Esophagus (tissue), 2 donors: Measurements from ENCODE around the gene LOXL4. TPM values are rescaled to one million over a fixed set of nuclear protein-coding genes. Genes with fewer than 3 reads are reported as not detected.
A peak's percentile ranks its signal among the peaks of the same experiment; 100 is the strongest.

Experiments
- H3K27ac ChIP-seq, 2 donors: one replicate each; pipeline ENCODE4 v1.5.1; 2013; ENCODE audit warnings: low read depth in 2 of 2, mild to moderate bottlenecking in 2 of 2, inconsistent platforms in 1 of 2, low read length in 1 of 2, moderate library complexity in 1 of 2
- H3K27me3 ChIP-seq, 2 donors: one replicate each; pipeline ENCODE4 v1.6.1; 2013; ENCODE audit warnings: low read length in 2 of 2, control low read depth in 1 of 2, mild to moderate bottlenecking in 1 of 2; ENCODE audit not compliant: insufficient read depth in 2 of 2, control insufficient read depth in 1 of 2
- H3K36me3 ChIP-seq, 2 donors: one replicate each; pipeline ENCODE4 v1.6.1; 2013; ENCODE audit warnings: low read length in 1 of 2; ENCODE audit not compliant: control insufficient read depth in 2 of 2, insufficient read depth in 2 of 2
- H3K4me1 ChIP-seq, 2 donors: one replicate each; pipeline ENCODE4 v1.6.1; 2013; ENCODE audit warnings: low read length in 1 of 2; ENCODE audit not compliant: control insufficient read depth in 2 of 2, insufficient read depth in 2 of 2
- H3K4me3 ChIP-seq, 2 donors: one replicate each; pipeline ENCODE4 v1.5.1; 2013; ENCODE audit warnings: low read length in 2 of 2, mild to moderate bottlenecking in 2 of 2, low read depth in 1 of 2, moderate library complexity in 1 of 2
- H3K9me3 ChIP-seq, 2 donors: one replicate each; pipeline ENCODE4 v1.6.1; 2013; ENCODE audit warnings: mild to moderate bottlenecking in 2 of 2, low read depth in 1 of 2, low read length in 1 of 2, moderate library complexity in 1 of 2; ENCODE audit not compliant: control insufficient read depth in 2 of 2, insufficient read depth in 1 of 2
- WGBS, 2 donors: extraction: QIAGEN DNeasy Blood & Tissue Kit; methylation state at CpG; one replicate each; pipeline ENCODE4 v1.1.7; 2013; 5-methylcytosine and 5-hydroxymethylcytosine counted together
- polyA plus RNA-seq, 2 donors: library from polyadenylated mRNA; stranded (reverse); fragments of 200-250 nt; gene quantifications; one replicate each; pipeline ENCODE4 v1.2.3, GENCODE V29; 2013
- donor health status: healthy with polysubstance abuse.
- donor health status: Bipolar disorder and iron deficiency.

The LOXL4 gene
- polyA plus RNA-seq, 2 donors: 0.49 to 0.60 TPM

DNA sequence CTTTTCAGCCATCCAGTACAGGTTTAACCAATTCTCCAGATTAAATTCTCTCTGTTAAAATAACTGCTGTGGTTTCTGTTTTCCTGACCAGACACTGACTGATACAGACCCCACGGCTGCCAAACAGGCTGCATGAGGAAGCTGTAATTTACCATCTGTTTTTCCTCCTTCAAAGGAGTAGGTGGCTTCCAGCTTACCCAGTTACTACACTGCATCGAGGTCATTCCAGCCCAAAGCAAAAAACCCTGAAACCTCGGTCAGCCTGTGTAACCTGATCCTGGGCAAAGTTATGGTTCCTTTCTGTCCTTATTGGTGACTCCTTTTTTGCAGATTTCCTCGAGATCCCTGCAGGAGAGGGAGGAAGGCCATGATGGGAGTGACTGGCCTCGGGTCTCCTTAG, 27.9 kb upstream of the LOXL4 start:
- no peaks in the 10 kb centered on the region for H3K9me3 ChIP-seq
- WGBS, 2 donors: 30 to 31% methylated on average over 5 of the region's 5 CpGs
- no peaks in the 10 kb centered on the region for H3K27me3 ChIP-seq
- H3K4me3 ChIP-seq: no peak overlapping the region
- peak overlapping the region; percentile 29 to 47 for H3K27ac ChIP-seq
- H3K4me1 ChIP-seq: peaks cover 0 to 11% of the 10 kb centered on the region in 2 donors
- H3K36me3 ChIP-seq: no peaks in the 10 kb centered on the region

DNA sequence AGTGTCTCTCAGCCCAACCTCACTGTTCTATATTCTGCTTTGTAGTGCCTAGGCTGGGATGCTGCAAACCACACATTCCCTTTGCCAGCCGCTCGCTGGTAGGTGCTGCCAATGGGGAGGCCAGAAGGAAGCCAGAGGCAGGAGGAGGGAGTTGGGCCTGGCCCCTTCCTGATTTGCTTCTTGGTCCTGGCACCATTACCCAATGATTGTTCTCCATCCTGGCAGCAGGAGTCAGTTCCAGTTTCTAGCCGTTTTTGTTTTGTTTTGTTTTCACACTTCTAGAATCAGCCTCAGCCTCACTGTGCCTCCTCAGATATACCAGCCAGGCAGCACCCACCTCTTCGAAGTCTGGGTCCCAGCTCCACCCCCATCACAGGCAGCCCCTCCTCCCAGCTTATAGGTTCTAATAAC, 27.4 kb upstream of the LOXL4 start:
- Histone ChIP-seq H3K27me3 (no peaks in the 10 kb centered on the region), H3K9me3 (no peaks in the 10 kb centered on the region), H3K27ac (peak overlapping the region in 1 of 2 donors; percentile 11), H3K4me3 (no peak overlapping the region), H3K4me1 (peaks cover 0 to 11% of the 10 kb centered on the region in 2 donors), H3K36me3 (no peaks in the 10 kb centered on the region)
- 26 to 31% methylated on average over 4 of the region's 4 CpGs for WGBS, 2 donors

DNA sequence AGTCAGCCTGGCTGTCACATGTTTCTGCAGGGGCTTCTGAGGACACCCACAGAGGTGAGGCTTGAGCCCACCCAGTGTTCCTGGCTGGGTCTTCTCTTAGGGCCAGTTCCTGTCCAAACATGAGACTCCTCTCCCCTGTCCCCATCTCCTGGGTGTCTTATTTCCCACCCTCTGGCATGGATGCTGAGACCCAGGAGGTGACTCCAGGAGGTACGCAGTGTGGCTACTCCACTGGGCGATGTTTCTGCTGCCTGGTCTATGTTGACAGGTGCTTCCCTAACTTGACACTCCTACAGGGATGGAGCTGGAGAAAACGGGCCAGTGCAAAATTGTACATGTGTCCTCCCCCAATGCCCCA, 26.3 kb upstream of the LOXL4 start:
- H3K27me3 ChIP-seq: no peaks in the 10 kb centered on the region
- peaks cover 0 to 11% of the 10 kb centered on the region in 2 donors for H3K4me1 ChIP-seq
- WGBS, 2 donors: 71 to 85% methylated on average over 3 of the region's 3 CpGs
- H3K9me3 ChIP-seq: no peaks in the 10 kb centered on the region
- H3K36me3 ChIP-seq: no peaks in the 10 kb centered on the region
- no peak overlapping the region for H3K27ac ChIP-seq
- H3K4me3 ChIP-seq: no peak overlapping the region

DNA sequence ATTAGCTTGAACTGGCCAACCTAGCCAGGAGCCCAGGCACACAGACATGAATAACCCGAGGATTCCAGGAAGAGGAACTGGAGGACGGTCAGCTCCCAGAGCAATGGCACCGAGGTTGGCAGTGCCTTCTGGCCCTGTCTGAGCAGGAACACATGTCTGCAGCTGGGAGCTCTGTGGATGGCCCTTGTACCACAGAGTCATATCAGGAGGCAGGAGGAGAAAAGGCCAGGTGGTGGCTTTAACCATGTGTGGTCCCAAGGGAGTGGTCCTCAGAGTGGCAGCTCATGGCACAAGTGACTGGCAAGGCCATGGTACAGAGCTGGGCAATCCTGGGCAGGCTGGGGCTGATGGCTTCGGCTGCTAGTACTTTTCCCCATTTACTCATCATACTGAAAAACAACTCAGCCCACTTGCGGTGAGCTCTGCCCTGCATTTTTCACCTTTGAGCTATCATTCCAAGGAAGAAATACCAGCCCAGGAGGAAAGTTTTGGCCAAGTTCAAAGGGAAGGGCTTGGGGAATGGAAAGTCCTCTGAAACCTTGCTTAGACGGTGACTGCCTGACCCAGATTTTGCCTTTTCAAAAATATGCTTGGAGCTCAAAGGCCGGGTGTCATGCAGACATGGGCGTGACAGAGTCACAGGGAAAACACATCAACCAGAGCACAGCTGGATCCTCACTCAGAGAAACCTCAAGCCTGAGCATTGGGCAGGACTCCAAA, 25.7 kb upstream of the LOXL4 start:
- Histone ChIP-seq H3K27me3 (no peaks in the 10 kb centered on the region), H3K4me3 (no peak overlapping the region), H3K27ac (no peak overlapping the region), H3K36me3 (no peaks in the 10 kb centered on the region), H3K4me1 (peaks cover 0 to 11% of the 10 kb centered on the region in 2 donors), H3K9me3 (no peaks in the 10 kb centered on the region)
- 36 to 50% methylated on average over 8 of the region's 8 CpGs for WGBS, 2 donors

DNA sequence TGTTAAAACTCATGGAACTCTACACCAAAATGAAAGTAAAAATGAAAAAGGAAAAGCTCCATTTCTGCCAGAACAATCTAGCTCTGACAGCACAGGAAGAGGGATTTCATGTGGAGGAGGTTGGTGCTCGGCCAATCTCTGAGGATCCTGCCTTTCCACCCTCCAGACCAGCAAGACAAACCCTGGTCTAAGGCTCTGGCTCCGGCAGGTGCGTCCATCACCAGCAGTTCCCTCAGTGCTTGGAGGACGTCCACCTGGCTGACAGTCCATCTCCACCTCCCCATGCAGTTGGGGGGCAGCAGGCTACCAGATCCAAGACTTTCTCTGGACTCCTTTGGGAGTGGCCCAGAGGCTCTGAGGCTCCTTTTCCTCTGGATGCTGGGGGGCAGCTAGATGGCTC, 25.0 kb upstream of the LOXL4 start:
- Histone ChIP-seq H3K4me1 (peaks cover 0 to 11% of the 10 kb centered on the region in 2 donors), H3K36me3 (no peaks in the 10 kb centered on the region), H3K27me3 (no peaks in the 10 kb centered on the region), H3K9me3 (no peaks in the 10 kb centered on the region), H3K27ac (no peak overlapping the region), H3K4me3 (no peak overlapping the region)
- 59 to 70% methylated on average over 4 of the region's 4 CpGs for WGBS, 2 donors

DNA sequence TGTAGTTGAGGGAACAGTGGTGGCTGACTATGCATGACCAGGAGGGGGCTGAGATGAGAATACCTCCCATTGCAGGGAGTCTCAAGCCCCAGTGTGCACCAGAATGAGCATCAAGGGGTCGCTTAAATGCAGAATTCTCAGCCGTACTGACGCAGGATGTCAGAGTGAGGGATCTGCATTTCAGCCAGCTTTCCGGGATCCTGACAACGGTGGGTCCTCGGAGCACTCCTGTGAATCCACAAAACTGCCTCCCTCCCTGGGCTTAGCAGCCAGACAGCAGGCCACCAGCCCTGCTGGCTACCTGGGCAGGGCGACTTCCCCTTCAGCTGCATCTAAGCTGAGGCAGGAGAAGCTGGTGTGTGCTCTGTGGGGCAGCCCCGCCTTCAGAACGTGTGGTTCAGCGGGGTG, 21.8 kb upstream of the LOXL4 start:
- no peak overlapping the region for H3K4me3 ChIP-seq
- no peak overlapping the region for H3K27ac ChIP-seq
- H3K4me1 ChIP-seq: peaks cover 0 to 3% of the 10 kb centered on the region in 2 donors
- H3K36me3 ChIP-seq: no peaks in the 10 kb centered on the region
- no peaks in the 10 kb centered on the region for H3K9me3 ChIP-seq
- WGBS, 2 donors: 84 to 86% methylated on average over 9 to 10 of the region's 10 CpGs
- no peaks in the 10 kb centered on the region for H3K27me3 ChIP-seq

DNA sequence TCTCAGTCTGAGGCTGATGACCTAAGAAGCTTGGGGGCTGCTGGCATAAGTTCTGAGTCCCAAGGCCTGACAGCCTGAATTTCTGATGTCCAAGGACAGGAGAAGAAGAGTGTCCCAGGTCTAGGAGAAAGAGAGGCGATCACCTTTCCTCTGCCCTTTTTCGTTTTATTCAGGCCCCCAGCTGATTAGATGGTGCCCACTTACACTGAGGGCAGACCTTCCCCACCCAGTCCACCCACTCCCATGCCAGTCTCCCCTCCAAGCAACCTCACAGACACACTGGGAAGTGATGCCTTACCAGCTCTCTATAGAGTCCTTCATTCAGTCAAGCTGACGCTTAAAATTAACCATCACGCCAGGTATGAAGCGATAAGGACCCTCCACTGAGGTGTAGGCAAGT, 19.3 kb upstream of the LOXL4 start:
- Histone ChIP-seq H3K27me3 (no peaks in the 10 kb centered on the region), H3K4me3 (no peak overlapping the region), H3K36me3 (no peaks in the 10 kb centered on the region), H3K4me1 (no peaks in the 10 kb centered on the region), H3K27ac (no peak overlapping the region), H3K9me3 (no peaks in the 10 kb centered on the region)
- 91 to 95% methylated on average over 5 of the region's 5 CpGs for WGBS, 2 donors

DNA sequence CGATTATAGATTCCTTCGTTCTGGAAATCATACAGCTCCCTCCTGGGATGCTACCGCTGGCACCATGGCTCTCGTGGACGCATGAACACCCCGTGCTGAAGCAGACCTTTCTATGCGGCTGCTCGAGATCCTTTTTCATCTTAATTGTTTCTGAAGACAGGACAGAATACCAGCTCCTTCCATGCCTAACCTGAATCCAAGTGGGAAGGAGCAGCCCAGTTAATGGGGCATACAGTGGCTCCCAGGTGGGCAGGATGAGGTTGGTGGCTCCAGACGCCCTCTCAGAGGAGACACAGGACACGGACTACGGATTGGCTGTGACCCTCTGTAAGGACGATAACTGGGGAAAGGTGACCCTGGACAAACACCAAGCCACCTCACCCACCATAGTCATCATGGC, 18.4 kb upstream of the LOXL4 start:
- Histone ChIP-seq H3K9me3 (peaks cover 0 to 2% of the 10 kb centered on the region in 2 donors), H3K4me1 (no peaks in the 10 kb centered on the region), H3K4me3 (no peak overlapping the region), H3K27me3 (no peaks in the 10 kb centered on the region), H3K36me3 (no peaks in the 10 kb centered on the region), H3K27ac (no peak overlapping the region)
- WGBS, 2 donors: 89 to 93% methylated on average over 12 of the region's 12 CpGs

DNA sequence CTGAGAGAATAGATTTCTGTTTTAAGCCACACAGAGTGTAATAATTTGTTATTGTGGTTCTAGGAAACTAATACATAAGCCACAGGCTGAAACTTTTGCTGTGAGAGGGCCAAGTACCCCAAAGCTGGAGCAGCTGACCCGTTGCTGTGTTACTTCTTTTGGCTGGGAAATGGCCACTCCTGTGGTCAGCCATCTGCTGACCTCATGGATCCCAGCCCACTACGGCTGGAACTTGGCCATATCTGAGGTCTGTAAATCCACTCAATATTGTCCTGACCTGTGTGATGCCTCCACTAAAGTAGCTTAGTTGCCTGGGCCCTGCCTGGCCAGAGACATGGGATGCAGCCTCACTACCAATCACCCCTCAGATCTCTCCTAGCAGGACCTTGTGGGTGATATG, 17.4 kb upstream of the LOXL4 start:
- H3K4me1 ChIP-seq: no peaks in the 10 kb centered on the region
- peaks cover 0 to 2% of the 10 kb centered on the region in 2 donors for H3K9me3 ChIP-seq
- no peak overlapping the region for H3K27ac ChIP-seq
- H3K4me3 ChIP-seq: no peak overlapping the region
- WGBS, 2 donors: 73 to 74% methylated on average over 2 of the region's 2 CpGs
- no peaks in the 10 kb centered on the region for H3K36me3 ChIP-seq
- H3K27me3 ChIP-seq: no peaks in the 10 kb centered on the region

DNA sequence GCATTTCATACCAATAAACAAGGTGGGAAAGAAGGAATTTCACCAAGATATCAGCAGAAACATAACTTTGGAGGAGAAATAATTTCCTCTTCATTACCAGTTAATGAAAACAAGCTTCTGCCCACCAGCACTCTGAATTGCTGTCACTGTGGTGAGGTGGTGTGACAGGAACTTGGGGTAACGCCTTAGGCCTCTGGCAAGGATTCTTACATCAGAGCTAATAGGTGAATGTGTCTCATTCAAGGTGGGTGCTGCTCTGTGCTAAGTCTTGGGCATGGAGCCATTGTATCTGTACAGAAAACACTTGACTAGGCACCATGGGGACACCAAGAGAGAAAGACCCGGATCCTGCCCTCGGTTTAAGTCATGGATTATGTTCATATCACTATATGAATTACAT, 8.3 kb upstream of the LOXL4 start:
- 83 to 85% methylated on average over 3 of the region's 3 CpGs for WGBS, 2 donors
- H3K27ac ChIP-seq: no peak overlapping the region
- no peaks in the 10 kb centered on the region for H3K9me3 ChIP-seq
- H3K27me3 ChIP-seq: no peaks in the 10 kb centered on the region
- H3K36me3 ChIP-seq: no peaks in the 10 kb centered on the region
- no peaks in the 10 kb centered on the region for H3K4me1 ChIP-seq
- no peak overlapping the region for H3K4me3 ChIP-seq
